Activated CD4-positive, alpha-beta T cell treated with anti-CD3 and anti-CD28 coated beads, Interleukin-2, amount 50 U/mL, for 16 hours (primary cell): Measurements from ENCODE around the gene VPS13D.
A peak's percentile ranks its signal among the peaks of the same experiment; 100 is the strongest.

Experiments
- DNase-seq: peaks from one replicate; pipeline ENCODE4 v3.0.0-alpha.2; 2020

VPS13D gene

GRCh38 chr1:12341667-12342066 is 111.8 kb downstream of the VPS13D start:
- DNase-seq = peak; percentile 6

GRCh38 chr1:12342401-12343003 is 112.7 kb downstream of the VPS13D start:
- DNase-seq = no peak

- DNase-seq = peak; percentile 51
Observed at GRCh38 chr1:12343823-12344487, 114.1 kb downstream of the VPS13D start.

- peak; percentile 27 for DNase-seq
Observed at GRCh38 chr1:12344596-12345349, 114.9 kb downstream of the VPS13D start.

GRCh38 chr1:12345350-12346217 is 115.8 kb downstream of the VPS13D start:
- peak; percentile 49 for DNase-seq

GRCh38 chr1:12346483-12347151 is 116.8 kb downstream of the VPS13D start:
- no peak for DNase-seq

- no peak for DNase-seq
Observed at GRCh38 chr1:12348113-12348512, 118.3 kb downstream of the VPS13D start.

GRCh38 chr1:12353981-12354380 is 124.2 kb downstream of the VPS13D start:
- no peak for DNase-seq

- no peak for DNase-seq
Observed at GRCh38 chr1:12356004-12356890, 126.4 kb downstream of the VPS13D start.

GRCh38 chr1:12358499-12358898 is 128.7 kb downstream of the VPS13D start:
- no peak for DNase-seq

GRCh38 chr1:12359359-12360133 is 129.7 kb downstream of the VPS13D start:
- no peak for DNase-seq

- DNase-seq = no peak
Observed at GRCh38 chr1:12368646-12369045, 138.8 kb downstream of the VPS13D start.

- no peak for DNase-seq
Observed at GRCh38 chr1:12369258-12369657, 139.4 kb downstream of the VPS13D start.

GRCh38 chr1:12370333-12370975 is 140.6 kb downstream of the VPS13D start:
- DNase-seq = no peak

GRCh38 chr1:12371053-12371452 is 141.2 kb downstream of the VPS13D start:
- no peak for DNase-seq

- DNase-seq = peak; percentile 23
Observed at GRCh38 chr1:12372180-12372579, 142.3 kb downstream of the VPS13D start.

- no peak for DNase-seq
Observed at GRCh38 chr1:12372761-12373160, 142.9 kb downstream of the VPS13D start.

- DNase-seq = no peak
Observed at GRCh38 chr1:12375133-12375829, 145.5 kb downstream of the VPS13D start.
